Smooth muscle cell (in vitro differentiated cells): ENCODE measurements around the gene ZNF750. TPM values are rescaled to one million over a fixed set of nuclear protein-coding genes. Genes with fewer than 3 reads are reported as not detected.

Experiments used
- DNase-seq: peaks from one replicate; lab custom pipeline; 2025; ENCODE audit not compliant: unreplicated experiment; lab: John Stamatoyannopoulos, UW
- H2AFZ ChIP-seq: fragments of 200-600 bp; sonication (generic); 2 replicates; pipeline ENCODE4 v1.6.0; 2016; ENCODE audit warnings: antibody characterized with exemption, low read depth, mild to moderate bottlenecking
- H3F3A ChIP-seq: fragments of 200-600 bp; sonication (generic); 2 replicates; pipeline ENCODE4 v1.6.0; 2017; ENCODE audit warnings: antibody characterized with exemption, low read depth
- H3K27ac ChIP-seq: fragments of 200-600 bp; sonication (generic); 2 replicates; pipeline ENCODE4 v1.5.1; 2016; ENCODE audit warnings: low read depth, mild to moderate bottlenecking
- H3K27me3 ChIP-seq: fragments of 200-600 bp; sonication (generic); 2 replicates; pipeline ENCODE4 v1.6.1; 2016; ENCODE audit warnings: low read depth, mild to moderate bottlenecking
- H3K36me3 ChIP-seq: fragments of 200-600 bp; sonication (generic); 2 replicates; pipeline ENCODE4 v1.5.1; 2016; ENCODE audit warnings: low read depth
- H3K4me1 ChIP-seq: fragments of 200-600 bp; sonication (generic); 2 replicates; pipeline ENCODE4 v1.5.1; 2016; ENCODE audit warnings: low read depth
- H3K4me2 ChIP-seq: fragments of 200-600 bp; sonication (generic); 2 replicates; pipeline ENCODE4 v1.6.0; 2016; ENCODE audit warnings: mild to moderate bottlenecking
- H3K4me3 ChIP-seq: fragments of 200-600 bp; sonication (generic); 2 replicates; pipeline ENCODE4 v1.5.1; 2016; ENCODE audit warnings: mild to moderate bottlenecking
- H3K79me2 ChIP-seq: fragments of 200-600 bp; sonication (generic); 2 replicates; pipeline ENCODE4 v1.6.0; 2016; ENCODE audit warnings: low read depth, mild to moderate bottlenecking
- H3K9ac ChIP-seq: fragments of 200-600 bp; sonication (generic); 2 replicates; pipeline ENCODE4 v1.6.0; 2016; ENCODE audit warnings: low read depth
- H3K9me3 ChIP-seq: fragments of 200-600 bp; sonication (generic); replicated peaks from 2 replicates; pipeline ENCODE4 v1.5.1; 2016; ENCODE audit warnings: low read depth
- H4K20me1 ChIP-seq: fragments of 200-600 bp; sonication (generic); 2 replicates; pipeline ENCODE4 v1.6.0; 2016; ENCODE audit warnings: low read depth
- WGBS: methylation state at CpG from one replicate; pipeline ENCODE4 v1.1.7; 2016; ENCODE audit warnings: low lambda C conversion rate; 5-methylcytosine and 5-hydroxymethylcytosine counted together
- polyA plus RNA-seq: library from polyadenylated mRNA; unstranded; fragments of >200 nt; fragmentation: Nextera tagmentation; extraction: Ambion mirVana; gene quantifications from 2 replicates; pipeline ENCODE4 v1.2.1, GENCODE V29; 2016
- total RNA-seq: library from RNA; depleted of rRNA; stranded (reverse); fragments of >200 nt; gene quantifications from 2 replicates; pipeline ENCODE4 v1.2.3, GENCODE V29; 2014
- TF ChIP-seq, protein P1 (sequence below): fragments of 200-600 bp; sonication (generic); IDR thresholded peaks from 2 replicates; pipeline ENCODE4 v1.5.1; 2017; ENCODE audit warnings: borderline replicate concordance, mild to moderate bottlenecking, antibody characterized with exemption; ENCODE audit not compliant: insufficient read depth, poor library complexity, severe bottlenecking

The ZNF750 gene
- total and polyA plus RNA-seq, 2 experiments from 2014 or later = 0.93 to 7.1 TPM

DNA sequence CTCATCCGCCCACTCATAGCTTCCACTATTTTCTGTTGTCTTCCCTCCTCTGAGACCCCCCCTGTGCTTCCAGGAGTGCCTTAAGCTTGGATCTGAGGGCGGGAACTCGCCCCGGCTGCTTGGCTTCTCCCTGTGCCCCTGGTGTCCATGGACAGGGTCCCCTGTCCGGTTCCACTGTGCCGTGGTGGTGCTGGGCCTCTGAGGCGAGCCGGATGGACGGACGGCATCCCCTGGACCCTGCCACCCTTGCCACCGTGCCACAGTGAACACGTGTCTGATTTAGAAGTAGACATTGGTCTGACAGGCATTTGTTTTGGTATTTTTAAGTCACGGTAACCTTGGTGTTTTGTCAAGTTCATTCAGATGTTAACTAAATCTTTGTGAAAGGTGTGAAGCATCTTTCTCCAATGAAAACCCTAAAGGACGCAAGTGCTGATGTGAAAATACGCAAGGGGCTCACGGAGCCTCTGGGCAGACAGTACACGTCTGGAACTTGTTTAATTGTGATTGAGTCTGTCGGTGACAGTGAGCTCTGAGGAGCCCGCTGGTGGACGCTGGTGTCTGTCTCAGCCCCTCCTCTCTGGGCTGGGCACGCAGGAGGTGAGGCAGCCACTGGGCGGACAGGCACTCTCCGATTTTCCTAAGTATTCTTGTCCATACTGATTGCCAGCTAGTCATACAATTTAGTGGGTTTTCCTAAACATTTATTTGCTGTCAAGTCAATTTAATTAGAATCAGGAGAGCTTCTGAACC, 26.3 kb downstream of the ZNF750 start:
- WGBS = 84% methylated on average over 23 of the region's 23 CpGs
- H3K4me3 ChIP-seq = no peak overlapping the region
- H3K9me3 ChIP-seq = no peaks in the 10 kb centered on the region
- no peaks in the 10 kb centered on the region for H3K36me3 ChIP-seq
- TF ChIP-seq, protein P1, sequence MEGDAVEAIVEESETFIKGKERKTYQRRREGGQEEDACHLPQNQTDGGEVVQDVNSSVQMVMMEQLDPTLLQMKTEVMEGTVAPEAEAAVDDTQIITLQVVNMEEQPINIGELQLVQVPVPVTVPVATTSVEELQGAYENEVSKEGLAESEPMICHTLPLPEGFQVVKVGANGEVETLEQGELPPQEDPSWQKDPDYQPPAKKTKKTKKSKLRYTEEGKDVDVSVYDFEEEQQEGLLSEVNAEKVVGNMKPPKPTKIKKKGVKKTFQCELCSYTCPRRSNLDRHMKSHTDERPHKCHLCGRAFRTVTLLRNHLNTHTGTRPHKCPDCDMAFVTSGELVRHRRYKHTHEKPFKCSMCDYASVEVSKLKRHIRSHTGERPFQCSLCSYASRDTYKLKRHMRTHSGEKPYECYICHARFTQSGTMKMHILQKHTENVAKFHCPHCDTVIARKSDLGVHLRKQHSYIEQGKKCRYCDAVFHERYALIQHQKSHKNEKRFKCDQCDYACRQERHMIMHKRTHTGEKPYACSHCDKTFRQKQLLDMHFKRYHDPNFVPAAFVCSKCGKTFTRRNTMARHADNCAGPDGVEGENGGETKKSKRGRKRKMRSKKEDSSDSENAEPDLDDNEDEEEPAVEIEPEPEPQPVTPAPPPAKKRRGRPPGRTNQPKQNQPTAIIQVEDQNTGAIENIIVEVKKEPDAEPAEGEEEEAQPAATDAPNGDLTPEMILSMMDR = no peak
- no peaks in the 10 kb centered on the region for H3K27me3 ChIP-seq
- no peak overlapping the region for H3K4me2 ChIP-seq
- H2AFZ ChIP-seq = no peak overlapping the region
- H4K20me1 ChIP-seq = no peaks in the 10 kb centered on the region
- H3K27ac ChIP-seq = no peak overlapping the region
- no peak overlapping the region for H3K9ac ChIP-seq
- DNase-seq = no peak
- H3K79me2 ChIP-seq = no peaks in the 10 kb centered on the region
- no peaks in the 10 kb centered on the region for H3F3A ChIP-seq
- no peaks in the 10 kb centered on the region for H3K4me1 ChIP-seq

DNA sequence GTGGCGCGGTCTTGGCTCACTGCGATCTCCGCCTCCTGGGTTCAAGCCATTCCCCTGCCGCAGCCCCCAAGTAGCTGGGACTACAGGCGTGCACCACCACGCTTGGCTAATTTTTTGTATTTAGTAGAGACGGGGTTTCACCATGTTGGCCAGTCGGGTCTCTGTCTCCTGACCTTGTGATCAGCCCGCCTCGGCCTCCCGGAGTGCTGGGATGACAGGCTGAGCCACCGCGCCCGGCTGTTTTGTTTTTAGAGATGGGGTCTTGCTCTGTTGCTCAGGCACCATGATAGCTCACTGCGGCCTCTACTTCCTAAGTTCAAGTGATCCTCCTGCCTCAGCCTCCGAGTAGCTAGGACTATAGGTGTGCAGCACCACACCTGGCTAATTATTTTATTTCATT, 27.2 kb downstream of the ZNF750 start:
- no peaks in the 10 kb centered on the region for H3K9me3 ChIP-seq
- H3K9ac ChIP-seq = no peak overlapping the region
- H3K4me2 ChIP-seq = no peak overlapping the region
- H3K79me2 ChIP-seq = no peaks in the 10 kb centered on the region
- no peaks in the 10 kb centered on the region for H4K20me1 ChIP-seq
- no peaks in the 10 kb centered on the region for H3K36me3 ChIP-seq
- no peaks in the 10 kb centered on the region for H3F3A ChIP-seq
- H3K4me3 ChIP-seq = no peak overlapping the region
- TF ChIP-seq, protein P1 = no peak
- no peaks in the 10 kb centered on the region for H3K27me3 ChIP-seq
- WGBS = 98% methylated on average over 13 of the region's 17 CpGs
- H3K27ac ChIP-seq = no peak overlapping the region
- H3K4me1 ChIP-seq = no peaks in the 10 kb centered on the region
- no peak overlapping the region for H2AFZ ChIP-seq
- no peak for DNase-seq

DNA sequence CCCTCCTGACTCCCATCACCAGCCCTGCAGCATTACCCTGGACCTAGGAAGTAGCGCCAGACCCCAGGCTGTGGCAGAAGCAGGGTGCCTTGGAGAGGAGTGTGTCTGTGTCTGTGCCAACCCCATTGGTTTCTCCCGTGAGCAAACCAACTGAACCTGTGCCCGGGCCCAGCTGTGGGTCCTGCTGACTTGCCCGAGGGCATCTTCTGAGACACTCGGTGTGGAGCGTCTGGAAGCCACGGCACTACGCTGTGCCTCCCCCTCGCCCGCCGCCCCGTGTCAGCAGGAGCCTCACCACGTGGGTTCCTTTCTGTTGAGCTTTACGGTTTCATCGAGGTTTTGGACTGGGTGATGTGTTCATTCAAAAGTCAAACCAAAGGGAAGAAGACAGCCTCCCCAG, 27.8 kb downstream of the ZNF750 start:
- H3K36me3 ChIP-seq = no peaks in the 10 kb centered on the region
- H3K27ac ChIP-seq = no peak overlapping the region
- no peaks in the 10 kb centered on the region for H4K20me1 ChIP-seq
- TF ChIP-seq, protein P1 = no peak
- WGBS = 91% methylated on average over 15 of the region's 15 CpGs
- no peaks in the 10 kb centered on the region for H3K27me3 ChIP-seq
- no peak overlapping the region for H2AFZ ChIP-seq
- H3K9me3 ChIP-seq = no peaks in the 10 kb centered on the region
- H3K4me3 ChIP-seq = no peak overlapping the region
- H3K79me2 ChIP-seq = no peaks in the 10 kb centered on the region
- H3K9ac ChIP-seq = no peak overlapping the region
- H3F3A ChIP-seq = no peaks in the 10 kb centered on the region
- DNase-seq = no peak
- no peak overlapping the region for H3K4me2 ChIP-seq
- H3K4me1 ChIP-seq = no peaks in the 10 kb centered on the region
